ENCODE data around the gene CAMK2A. TPM values are rescaled to one million over a fixed set of nuclear protein-coding genes. Genes with fewer than 3 reads are reported as not detected.

Gene CAMK2A
- polyA plus RNA-seq, 1 of the 3 experiments (the other 2 are of a cell fraction) = 0.10 TPM

DNA sequence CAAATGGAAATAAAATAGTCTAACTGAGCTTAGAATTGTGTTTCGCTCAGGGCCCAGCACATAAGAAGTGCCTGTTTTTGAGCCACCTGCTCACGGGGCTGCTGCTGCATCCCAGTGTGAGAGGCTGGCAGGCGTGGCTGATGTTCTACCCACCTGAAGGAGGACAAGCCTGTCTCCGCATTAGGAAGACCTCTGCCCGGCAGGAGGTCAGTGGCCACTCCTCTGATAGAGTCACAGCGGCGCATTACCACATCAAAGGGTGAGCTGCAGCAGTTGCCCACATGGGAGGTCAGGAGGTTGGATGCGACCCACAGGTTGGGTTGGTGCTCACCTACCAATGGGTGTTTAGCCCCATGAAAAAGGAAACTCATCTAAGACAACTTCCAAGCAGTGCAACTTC lies 103.4 kb downstream of the CAMK2A start:
- no peaks in the 10 kb centered on the region for H3K9me3 ChIP-seq
- no peak overlapping the region for H3K9ac ChIP-seq
- no peaks in the 10 kb centered on the region for H3K36me3 ChIP-seq (replicated peaks in 1 of 2; ENCODE audit: control insufficient read depth in 1 of 2, insufficient read depth in 2 of 2, low read length in 1 of 2)
- DNase-seq = no peak
- POLR2A ChIA-PET = no interaction called here
- no peak overlapping the region for H3K4me2 ChIP-seq
- H4K20me1 ChIP-seq (ENCODE audit: insufficient read depth) = no peaks in the 10 kb centered on the region
- no peaks in the 10 kb centered on the region for H3K9me2 ChIP-seq
- no peaks in the 10 kb centered on the region for H3K79me2 ChIP-seq (ENCODE audit: insufficient read depth)
- H3K4me1 ChIP-seq (ENCODE audit: control insufficient read depth in 1 of 2, insufficient read depth in 2 of 2, low read depth in 1 of 2, low read length in 1 of 2) = peaks cover 0 to 4% of the 10 kb centered on the region in 2 experiments; a peak in 1 of 4 replicates
- H3K27me3 ChIP-seq (ENCODE audit: insufficient read depth) = peaks cover 27% of the 10 kb centered on the region
- H3F3A ChIP-seq (replicated peaks; ENCODE audit: insufficient read depth) = no peaks in the 10 kb centered on the region
- CTCF ChIA-PET = interaction anchor here (1.4 to 3.3 kb wide), 3 partner anchors 15 to 32 kb away, joined by 3 to 12 read pairs (median 5); no protein-coding TSS in a partner anchor
- no peak for TF ChIP-seq RXRA (IDR thresholded peaks at IDR 0.05; ENCODE audit: borderline replicate concordance, low read depth)
- TF ChIP-seq, protein P1, sequence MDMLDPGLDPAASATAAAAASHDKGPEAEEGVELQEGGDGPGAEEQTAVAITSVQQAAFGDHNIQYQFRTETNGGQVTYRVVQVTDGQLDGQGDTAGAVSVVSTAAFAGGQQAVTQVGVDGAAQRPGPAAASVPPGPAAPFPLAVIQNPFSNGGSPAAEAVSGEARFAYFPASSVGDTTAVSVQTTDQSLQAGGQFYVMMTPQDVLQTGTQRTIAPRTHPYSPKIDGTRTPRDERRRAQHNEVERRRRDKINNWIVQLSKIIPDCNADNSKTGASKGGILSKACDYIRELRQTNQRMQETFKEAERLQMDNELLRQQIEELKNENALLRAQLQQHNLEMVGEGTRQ (IDR thresholded peaks at IDR 0.05; ENCODE audit: borderline replicate concordance, low read depth, low read length) = no peak
- no peak for TF ChIP-seq SMC3 (IDR thresholded peaks at IDR 0.05; ENCODE audit: low read depth, low read length)
- TF ChIP-seq TCF12 (IDR thresholded peaks at IDR 0.05) = no peak
- TF ChIP-seq, protein P2, sequence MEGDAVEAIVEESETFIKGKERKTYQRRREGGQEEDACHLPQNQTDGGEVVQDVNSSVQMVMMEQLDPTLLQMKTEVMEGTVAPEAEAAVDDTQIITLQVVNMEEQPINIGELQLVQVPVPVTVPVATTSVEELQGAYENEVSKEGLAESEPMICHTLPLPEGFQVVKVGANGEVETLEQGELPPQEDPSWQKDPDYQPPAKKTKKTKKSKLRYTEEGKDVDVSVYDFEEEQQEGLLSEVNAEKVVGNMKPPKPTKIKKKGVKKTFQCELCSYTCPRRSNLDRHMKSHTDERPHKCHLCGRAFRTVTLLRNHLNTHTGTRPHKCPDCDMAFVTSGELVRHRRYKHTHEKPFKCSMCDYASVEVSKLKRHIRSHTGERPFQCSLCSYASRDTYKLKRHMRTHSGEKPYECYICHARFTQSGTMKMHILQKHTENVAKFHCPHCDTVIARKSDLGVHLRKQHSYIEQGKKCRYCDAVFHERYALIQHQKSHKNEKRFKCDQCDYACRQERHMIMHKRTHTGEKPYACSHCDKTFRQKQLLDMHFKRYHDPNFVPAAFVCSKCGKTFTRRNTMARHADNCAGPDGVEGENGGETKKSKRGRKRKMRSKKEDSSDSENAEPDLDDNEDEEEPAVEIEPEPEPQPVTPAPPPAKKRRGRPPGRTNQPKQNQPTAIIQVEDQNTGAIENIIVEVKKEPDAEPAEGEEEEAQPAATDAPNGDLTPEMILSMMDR (IDR thresholded peaks at IDR 0.05) = no peak
- TF ChIP-seq, protein P3, sequence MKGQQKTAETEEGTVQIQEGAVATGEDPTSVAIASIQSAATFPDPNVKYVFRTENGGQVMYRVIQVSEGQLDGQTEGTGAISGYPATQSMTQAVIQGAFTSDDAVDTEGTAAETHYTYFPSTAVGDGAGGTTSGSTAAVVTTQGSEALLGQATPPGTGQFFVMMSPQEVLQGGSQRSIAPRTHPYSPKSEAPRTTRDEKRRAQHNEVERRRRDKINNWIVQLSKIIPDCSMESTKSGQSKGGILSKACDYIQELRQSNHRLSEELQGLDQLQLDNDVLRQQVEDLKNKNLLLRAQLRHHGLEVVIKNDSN (IDR thresholded peaks at IDR 0.05; ENCODE audit: borderline replicate concordance, low read depth) = no peak
- TF ChIP-seq MXI1 (IDR thresholded peaks at IDR 0.05; ENCODE audit: low read depth, low read length) = no peak
- TF ChIP-seq YY1 (IDR thresholded peaks at IDR 0.05; ENCODE audit: low read depth) = no peak
- no peak for TF ChIP-seq POLR2AphosphoS5 (IDR thresholded peaks at IDR 0.05; ENCODE audit: low read depth, low read length)
- TF ChIP-seq SIN3A (IDR thresholded peaks at IDR 0.05; ENCODE audit: borderline replicate concordance, low read depth, low read length) = no peak
- no peak for TF ChIP-seq FOXJ3 (CRISPR knock-in tag; IDR thresholded peaks at IDR 0.05)
- TF ChIP-seq ELF1 (IDR thresholded peaks at IDR 0.05) = no peak
- no peak for TF ChIP-seq JUND (IDR thresholded peaks at IDR 0.05)
- no peak overlapping the region for H3K27ac ChIP-seq (ENCODE audit: low read depth in 2 of 2, low read length in 1 of 2)
- H2AFZ ChIP-seq (ENCODE audit: low read depth) = no peak overlapping the region
- 76% methylated on average over 3 of the region's 8 CpGs for whole genome bisulfite sequencing (ENCODE audit: low lambda C conversion rate)
- no peak overlapping the region for H3K4me3 ChIP-seq (ENCODE audit: low read depth in 2 of 2, low read length in 1 of 2)

DNA sequence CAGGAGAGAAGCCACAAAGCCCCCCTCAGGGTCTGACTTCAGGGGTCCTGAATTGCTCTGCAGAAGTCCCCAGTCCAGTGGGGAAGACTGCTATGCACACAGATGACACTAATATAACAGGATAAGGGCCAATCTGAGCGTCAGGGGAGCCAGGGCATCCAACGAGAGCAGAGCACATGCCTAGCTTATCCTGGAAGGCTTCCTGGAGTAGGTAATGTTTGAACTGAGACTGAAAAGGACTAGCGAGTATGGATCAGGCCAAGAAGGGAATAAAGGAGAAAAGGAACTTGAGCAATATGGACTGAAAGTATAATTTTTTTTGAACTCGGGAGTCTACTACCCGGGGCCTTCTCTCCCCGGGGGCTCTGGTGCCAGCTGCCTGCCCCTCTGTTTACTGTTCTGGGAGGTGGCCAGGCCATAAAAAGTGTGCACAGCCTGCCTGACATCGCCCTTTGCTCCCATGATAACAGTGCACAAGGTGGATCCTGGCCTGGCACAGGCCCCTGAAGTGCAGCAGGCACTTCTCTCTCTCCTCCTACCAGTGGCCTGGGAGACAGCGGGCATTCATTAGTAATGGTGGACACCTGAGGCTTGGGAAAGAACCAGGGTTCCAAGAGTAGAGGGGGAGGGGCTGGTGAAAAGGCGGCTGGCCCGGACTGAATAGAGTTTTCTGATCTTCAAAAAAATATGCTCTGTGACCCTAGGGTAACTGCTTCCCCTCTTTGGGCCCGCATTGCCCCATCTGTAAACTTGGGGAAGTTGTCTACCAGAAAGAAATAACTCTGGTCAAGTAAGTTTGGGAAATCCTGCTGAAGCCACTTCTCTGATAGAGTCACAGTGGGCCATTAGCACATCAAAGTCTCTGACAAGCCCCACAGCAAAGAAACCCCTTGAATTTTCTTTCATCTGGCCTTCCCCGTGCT lies 104.3 kb downstream of the CAMK2A start:
- 78% methylated on average over 12 of the region's 12 CpGs for WGBS (ENCODE audit: low lambda C conversion rate)
- H3K4me1 ChIP-seq (ENCODE audit: control insufficient read depth in 1 of 2, insufficient read depth in 2 of 2, low read depth in 1 of 2, low read length in 1 of 2) = peaks cover 0 to 4% of the 10 kb centered on the region in 2 experiments; a peak in 1 of 4 replicates
- H3K79me2 ChIP-seq (ENCODE audit: insufficient read depth) = no peaks in the 10 kb centered on the region
- H2AFZ ChIP-seq (ENCODE audit: low read depth) = no peak overlapping the region
- TF ChIP-seq RAD21 (IDR thresholded peaks at IDR 0.05; ENCODE audit: low read length) (no peak), YY1 (IDR thresholded peaks at IDR 0.05; ENCODE audit: low read depth) (no peak), ELF1 (IDR thresholded peaks at IDR 0.05) (no peak), TCF12 (IDR thresholded peaks at IDR 0.05) (no peak), RXRA (IDR thresholded peaks at IDR 0.05; ENCODE audit: borderline replicate concordance, low read depth) (no peak), TEAD4 (IDR thresholded peaks at IDR 0.05; ENCODE audit: borderline replicate concordance, insufficient read depth) (no peak), NFIC (IDR thresholded peaks at IDR 0.05; ENCODE audit: borderline replicate concordance) (no peak), EP300 (IDR thresholded peaks at IDR 0.05; ENCODE audit: borderline replicate concordance in 1 of 2, low read depth in 1 of 2, low read length in 1 of 2) (no peak)
- no peak overlapping the region for H3K4me3 ChIP-seq (ENCODE audit: low read depth in 2 of 2, low read length in 1 of 2)
- H3K4me2 ChIP-seq = no peak overlapping the region
- H3K27me3 ChIP-seq (ENCODE audit: insufficient read depth) = peaks cover 18% of the 10 kb centered on the region
- no peak overlapping the region for H3K27ac ChIP-seq (ENCODE audit: low read depth in 2 of 2, low read length in 1 of 2)
- POLR2A ChIA-PET = no interaction called here
- DNase-seq = no peak
- no peaks in the 10 kb centered on the region for H3K9me2 ChIP-seq
- CTCF ChIA-PET = interaction anchor here (1.2 to 2.1 kb wide), 2 partner anchors 9 to 23 kb away, joined by 4 to 5 read pairs; no protein-coding TSS in a partner anchor
- no peak overlapping the region for H3K9ac ChIP-seq
- no peaks in the 10 kb centered on the region for H3K9me3 ChIP-seq
- no peaks in the 10 kb centered on the region for H3K36me3 ChIP-seq (replicated peaks in 1 of 2; ENCODE audit: control insufficient read depth in 1 of 2, insufficient read depth in 2 of 2, low read length in 1 of 2)
- H3F3A ChIP-seq (replicated peaks; ENCODE audit: insufficient read depth) = no peaks in the 10 kb centered on the region
- no peaks in the 10 kb centered on the region for H4K20me1 ChIP-seq (ENCODE audit: insufficient read depth)
